Head of caudate nucleus (tissue), 42 donors: ENCODE measurements around the gene NTM.

Experiments used
- DNase-seq, 42 donors: peaks; one replicate each; pipeline versions ENCODE4 v3.0.0 to v3.0.0-alpha.2; 2020 to 2021; ENCODE audit warnings: mixed read lengths in 7 of 42
- intact Hi-C: fragments of 100-400 bp; cut with DNase I; formaldehyde crosslinking; loops from one replicate; pipeline ENCODE4 v1.15.0; 2022

NTM gene

DNA sequence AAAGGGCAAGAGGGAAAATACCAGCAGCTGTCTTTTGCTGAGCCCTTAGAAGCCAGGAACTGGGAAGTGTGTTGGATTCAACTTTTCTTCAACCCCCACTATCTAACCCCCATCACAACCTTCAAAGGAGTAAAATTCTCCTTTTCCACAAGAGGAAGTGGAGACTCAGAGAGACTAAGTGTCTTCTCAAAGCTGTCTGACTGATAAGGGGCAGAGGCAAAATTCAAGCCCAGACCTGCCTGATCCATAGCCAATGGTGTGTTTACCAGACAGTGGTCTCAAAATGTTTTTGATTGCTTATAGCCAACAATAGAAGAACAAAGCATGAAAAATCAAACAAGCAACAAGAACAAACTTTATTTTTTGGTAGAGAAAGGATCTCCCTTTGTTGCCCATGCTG lies 707.0 kb downstream of the NTM start:
- no peak for DNase-seq
- intact Hi-C loops, result no loop called here

DNA sequence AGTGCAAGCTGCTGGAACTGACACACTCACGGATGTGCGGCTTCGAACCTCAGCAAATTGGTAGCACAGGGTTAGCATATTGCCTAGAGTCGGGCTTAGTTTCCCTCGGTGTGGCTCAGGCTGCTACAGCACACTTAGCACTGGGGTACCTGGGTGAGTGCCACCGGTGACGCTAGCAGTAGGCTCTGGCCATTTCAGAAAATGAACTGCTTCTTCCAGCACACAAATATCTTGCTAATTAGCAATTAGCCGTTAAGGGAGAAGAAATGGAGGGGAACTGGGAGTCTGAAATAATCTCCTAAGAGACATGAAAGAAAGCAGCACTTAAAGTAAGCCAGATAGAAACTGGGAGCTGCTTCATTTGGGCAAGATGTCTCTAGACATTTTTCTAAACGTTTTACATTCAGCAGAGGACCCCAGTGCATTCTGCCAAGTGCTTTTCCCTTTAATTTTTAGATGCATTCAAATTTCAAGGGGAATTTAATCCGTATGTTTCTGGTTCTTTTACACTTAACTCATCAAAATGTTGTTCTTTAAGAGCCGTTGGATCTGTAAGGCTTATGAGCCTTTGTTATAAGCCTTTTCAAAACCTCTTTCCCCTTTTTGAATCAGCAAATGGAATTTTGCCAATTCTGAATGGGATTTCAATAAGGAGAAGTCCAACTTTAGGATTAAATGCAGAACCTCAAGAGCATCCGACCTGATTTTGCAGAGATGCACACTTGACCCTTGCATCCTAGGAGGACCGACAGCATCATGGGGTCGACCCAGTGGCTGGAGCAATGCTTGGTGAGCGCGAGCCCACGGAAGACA lies 708.1 kb downstream of the NTM start:
- intact Hi-C loops, result no loop called here
- peak in 32 of 42 donors; percentile 15 to 75 (median 43) for DNase-seq

DNA sequence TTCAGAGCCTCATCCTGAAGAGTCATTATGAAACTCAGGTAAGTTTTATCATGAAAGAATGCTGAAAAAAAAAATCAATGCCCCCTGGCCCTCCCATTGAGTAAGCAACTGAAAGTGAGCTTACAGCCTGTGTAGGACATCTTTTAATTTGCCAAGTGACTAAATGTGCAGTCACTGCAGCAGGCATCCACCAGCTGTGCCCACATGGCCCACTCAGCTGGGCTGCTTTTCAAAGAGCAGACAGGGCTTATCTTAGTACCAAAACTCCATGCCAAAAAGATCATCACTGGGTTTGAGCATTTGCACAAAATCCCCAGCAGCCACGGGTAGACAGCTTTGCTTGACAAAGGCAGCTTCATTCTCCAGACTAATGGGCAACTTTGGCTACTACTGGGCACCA lies 709.7 kb downstream of the NTM start:
- intact Hi-C loops, result no loop called here
- peak in 1 of 42 donors; percentile 38 for DNase-seq

DNA sequence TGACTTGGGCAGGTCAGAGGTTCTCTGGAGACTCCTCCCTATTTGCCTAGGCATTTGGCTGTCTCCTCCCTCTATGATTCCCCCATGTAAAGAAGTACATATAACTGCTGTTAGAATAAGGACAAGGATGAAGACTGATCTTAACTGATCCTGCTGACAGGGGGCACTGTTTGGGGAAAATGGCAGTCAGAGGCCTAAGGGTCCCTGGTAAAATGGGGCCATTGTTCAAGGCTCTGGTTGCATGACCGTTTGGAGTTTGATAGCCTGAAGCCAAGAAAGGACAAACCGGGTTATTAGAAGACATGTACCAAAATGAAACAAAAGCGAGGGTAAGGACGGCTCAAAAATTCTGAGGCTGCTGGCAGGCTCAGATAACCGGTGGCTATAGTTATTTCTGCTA lies 712.2 kb downstream of the NTM start:
- peak in 1 of 42 donors; percentile 9 for DNase-seq
- intact Hi-C loops, result no loop called here

DNA sequence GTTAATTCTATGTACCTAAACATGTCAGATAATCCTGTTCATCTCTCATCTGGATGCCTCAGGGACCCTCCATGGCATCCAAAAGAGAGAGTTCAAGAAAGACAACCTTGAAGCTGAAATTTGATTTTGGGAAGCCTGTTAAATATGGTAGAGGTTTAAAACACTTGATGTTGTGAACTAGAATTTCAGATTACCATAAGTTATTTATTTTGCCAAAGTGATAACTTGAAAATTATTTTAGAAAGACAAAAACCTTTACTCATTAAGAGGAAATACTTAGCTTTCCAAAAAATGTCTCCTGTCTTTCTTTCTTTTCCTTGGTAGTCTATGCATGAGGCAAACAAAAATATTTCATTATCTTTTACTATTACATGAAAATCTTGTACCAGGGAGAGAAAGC lies 714.0 kb downstream of the NTM start:
- no peak for DNase-seq
- intact Hi-C loops, result no loop called here

DNA sequence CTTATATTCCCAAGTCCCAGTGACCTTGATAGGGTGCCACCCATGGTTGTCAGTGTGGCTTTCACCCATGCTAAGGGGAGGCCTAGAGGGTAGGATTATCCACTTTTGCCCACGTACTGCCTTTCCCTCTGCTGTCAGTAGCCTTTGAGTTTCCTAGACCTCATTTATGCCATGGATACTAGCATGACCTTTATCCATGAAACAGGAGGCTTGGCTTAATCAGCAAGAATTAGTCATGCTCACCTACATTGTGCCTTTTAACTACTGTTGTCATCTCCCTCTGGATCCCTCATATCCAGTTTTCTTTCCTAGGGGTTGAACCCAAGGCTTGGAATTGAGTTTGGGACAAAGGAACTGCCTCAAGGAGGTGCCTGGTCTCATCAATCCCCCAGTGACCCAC lies 716.7 kb downstream of the NTM start:
- intact Hi-C loops, result no loop called here
- no peak for DNase-seq

DNA sequence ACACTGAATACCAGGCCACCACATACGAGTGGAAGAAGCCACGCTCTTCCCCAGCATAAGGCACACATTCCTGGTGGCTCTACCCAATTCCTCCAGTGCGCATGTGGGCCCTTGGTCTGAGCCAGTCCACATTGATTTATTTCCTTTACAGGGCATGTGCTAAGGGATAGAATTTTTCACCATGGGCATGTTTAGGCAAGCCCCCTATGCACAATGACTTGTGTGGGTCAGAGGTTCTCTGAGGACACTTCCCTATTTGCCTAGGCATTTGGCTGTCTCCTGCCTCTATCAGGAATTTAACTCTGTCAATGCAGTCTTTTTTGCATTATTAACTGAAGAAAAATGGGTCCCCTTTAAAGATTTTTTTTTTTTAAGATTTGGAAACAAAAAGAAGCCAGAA lies 718.1 kb downstream of the NTM start:
- no peak for DNase-seq
- intact Hi-C loops, result no loop called here

DNA sequence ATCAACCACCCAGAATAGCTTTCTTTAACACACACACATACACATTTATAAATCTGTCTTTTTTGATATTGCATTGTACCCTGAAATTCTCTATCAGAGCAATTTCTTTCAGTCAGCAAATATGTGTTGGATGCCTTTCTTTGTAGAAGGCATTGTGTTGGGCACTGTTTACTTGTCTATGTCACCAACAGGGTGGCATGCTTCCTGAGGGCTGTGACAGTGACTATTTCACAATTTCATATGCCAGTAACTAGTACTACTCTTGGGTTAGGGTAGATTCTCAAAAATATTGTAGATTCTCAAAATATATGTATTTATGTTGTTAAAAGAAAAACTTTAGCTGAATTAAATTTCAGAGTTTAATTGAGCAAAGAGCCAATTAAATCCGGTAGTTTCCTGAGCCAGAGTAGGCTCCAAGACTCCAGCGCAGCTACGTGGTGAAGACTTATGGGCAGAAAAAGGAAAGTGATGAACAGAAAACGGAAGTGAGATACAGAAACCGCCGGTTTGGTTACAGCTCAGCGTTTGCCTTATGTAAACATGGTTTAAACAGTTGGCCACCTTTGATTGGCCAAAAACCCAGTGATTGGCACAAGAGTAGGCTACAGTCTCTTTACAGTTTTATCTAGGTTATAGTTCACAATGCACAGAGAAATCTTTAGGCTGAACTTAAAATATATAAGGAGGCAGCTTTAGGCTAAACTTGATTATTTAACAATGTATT lies 723.3 kb downstream of the NTM start:
- peak in 3 of 42 donors; percentile 21 to 39 (median 27) for DNase-seq
- intact Hi-C loops, result no loop called here

DNA sequence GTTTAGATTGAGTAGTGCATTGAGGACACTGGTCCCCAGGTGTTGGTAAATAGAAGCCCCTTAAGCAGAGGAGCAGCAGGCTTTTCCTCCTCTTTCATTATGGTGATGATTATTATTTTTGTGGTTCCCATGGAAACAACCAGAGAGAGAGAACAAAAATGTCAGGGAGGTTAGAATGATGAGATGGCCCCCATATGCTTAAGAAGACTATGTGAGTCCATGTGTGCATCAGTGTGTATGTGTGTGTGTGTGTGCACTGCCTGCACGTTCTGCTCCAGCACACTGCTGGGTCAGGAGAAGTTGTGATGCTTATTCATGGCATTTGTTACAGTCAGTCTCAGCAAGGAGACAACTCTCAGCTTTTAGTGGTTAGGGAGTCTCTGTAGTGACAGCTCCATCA lies 724.2 kb downstream of the NTM start:
- peak in 1 of 42 donors; percentile 21 for DNase-seq
- intact Hi-C loops, result no loop called here

DNA sequence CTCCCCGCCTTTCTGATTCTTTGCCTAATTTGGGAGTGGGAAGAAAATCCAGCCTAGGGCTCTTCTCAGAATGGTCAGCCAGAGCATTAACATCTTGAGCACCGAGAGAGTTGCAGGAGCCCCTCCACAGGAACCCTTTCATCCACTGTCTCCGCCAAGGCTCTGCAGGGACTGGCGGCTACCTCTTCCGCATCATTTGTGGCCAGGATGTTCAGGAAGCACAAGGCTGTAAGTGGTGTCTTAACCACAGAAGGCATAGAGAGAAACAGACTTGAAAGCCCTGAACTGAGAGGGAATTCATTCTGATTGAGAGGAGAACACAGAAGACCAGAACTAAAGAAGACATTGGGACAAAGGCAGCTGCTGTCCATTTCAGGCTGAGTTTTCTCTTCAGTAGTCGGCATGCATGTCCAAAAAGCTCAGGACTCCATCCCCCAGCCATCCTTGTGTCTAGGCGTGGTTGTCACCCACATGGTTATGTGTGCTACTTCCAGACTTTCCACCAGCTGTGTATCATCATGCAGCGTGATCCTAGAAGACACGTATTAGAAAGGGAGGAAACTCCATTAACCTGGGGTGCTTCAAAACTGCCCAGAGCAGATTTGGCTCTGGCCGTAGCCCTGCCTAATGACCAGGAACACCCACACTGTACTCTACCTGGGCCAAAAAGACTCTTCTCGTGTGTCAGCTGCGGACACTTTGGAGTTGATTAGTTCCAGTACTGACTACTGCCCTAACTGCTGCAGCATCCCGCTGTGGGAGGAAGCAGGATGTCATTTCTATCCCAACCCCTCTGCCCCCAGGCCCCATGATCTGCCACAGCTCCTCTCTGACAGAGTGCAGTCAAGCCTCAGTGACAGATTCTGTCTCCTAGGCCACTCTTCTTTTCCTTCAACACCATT lies 725.1 kb downstream of the NTM start:
- intact Hi-C loops, result no loop called here
- DNase-seq, result peak in 1 of 42 donors; percentile 30

DNA sequence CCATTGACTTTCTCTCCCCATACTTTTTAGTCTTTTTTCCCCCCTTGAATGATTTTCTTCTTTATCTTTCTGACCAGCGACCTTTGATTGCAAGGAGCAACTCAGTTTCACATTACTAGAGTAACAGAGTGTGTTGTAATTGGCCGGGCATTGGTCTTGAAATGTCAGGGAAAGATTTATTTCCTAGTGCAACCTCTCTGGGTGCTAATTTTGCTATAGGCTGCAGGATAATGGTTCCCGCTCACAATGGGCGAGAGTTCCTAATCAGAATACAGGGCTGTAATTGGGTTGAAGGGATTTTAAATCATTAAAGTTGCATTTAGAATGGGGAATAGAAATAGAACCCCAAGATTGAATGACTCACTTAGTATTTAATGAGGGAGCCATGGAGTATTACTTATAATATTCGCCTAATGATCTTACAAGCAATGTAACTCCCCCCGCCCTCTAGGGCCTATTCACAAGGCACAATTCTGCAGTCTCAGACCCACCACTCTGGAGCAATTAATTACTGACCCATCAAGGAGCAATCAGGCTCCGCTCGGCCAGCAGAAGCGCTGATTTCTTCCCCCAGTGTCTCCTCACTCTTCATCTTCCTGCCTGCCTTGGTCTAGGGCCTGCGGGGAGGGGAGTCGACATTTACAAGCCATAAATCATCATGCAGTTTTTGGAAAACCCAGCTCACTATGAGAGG lies 725.9 kb downstream of the NTM start:
- intact Hi-C loops, result no loop called here
- DNase-seq, result no peak

DNA sequence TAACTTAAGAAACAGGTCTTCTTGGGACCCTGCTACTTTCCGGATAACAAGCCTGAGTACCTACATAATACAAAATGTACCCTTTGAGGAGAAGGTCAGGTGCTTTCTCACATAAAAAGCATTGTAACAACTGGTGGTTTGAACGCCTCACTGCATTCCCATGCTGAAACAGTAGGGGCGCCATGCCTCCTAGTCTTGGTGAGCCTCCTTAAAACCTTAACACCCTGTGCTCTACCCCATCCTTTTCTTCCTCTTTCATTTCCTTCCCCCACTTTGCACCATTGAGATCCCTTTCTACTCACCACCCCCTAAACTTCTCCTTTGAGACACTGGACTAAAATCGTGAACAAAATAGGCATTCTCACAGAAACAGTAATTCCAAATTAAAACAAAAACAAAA lies 729.3 kb downstream of the NTM start:
- intact Hi-C loops, result no loop called here
- DNase-seq, result no peak

DNA sequence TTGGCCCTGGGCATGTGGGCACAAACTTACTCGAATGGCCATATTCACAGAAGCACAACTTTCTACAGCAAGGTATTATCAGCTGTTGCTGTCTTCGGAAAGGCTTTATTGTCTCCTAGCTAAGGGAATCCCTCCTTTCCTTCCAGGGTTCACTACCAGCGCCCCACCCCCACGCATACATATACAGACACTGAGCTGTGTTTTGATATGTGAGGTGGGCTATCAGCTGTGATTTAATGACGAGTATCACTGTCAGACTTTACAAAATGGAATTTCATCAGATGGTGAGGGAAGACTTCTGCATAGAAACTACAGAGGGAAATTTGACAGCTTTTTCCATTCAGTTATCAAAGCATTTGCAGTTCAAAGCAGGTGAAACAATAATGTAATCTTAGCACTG lies 730.2 kb downstream of the NTM start:
- DNase-seq, result no peak
- intact Hi-C loops, result no loop called here

DNA sequence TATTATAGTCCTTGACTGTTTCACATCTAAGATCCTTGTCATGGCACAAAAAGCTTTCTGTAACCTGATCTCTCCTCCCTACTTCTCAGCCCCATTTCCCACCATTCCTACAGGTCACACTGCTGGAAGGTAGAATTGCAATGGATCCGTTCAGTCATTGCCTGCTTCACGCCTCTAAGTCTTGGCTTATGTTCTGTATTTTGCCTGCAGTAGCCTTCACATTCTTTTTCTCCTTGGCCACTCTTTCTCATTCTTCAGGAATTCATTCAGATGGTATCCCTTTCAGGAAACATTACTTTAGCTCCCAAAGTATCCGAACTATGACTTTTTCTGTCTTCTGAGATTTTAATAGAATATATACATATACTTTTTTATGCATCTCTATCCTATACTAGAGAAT lies 731.5 kb downstream of the NTM start:
- no peak for DNase-seq
- intact Hi-C loops, result no loop called here

DNA sequence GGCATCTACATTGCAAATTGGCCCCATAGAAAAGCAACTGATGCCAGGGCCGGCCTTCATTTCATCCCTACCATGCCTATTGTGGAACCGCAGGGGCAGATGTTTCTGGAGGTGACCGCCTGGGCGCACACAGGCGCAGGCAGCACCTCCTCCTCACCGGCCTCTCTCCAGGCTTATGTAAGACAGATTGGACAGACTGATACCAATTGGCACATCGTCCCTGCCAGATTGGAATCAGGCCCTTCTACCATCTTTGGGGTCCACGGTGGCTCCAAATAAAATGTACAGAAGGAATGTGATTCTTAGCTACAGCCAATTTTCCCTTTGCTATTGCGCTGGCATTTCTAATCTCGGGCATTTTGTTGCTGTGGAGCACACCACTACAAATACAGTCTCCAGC lies 732.6 kb downstream of the NTM start:
- DNase-seq, result no peak
- intact Hi-C loops, result no loop called here

DNA sequence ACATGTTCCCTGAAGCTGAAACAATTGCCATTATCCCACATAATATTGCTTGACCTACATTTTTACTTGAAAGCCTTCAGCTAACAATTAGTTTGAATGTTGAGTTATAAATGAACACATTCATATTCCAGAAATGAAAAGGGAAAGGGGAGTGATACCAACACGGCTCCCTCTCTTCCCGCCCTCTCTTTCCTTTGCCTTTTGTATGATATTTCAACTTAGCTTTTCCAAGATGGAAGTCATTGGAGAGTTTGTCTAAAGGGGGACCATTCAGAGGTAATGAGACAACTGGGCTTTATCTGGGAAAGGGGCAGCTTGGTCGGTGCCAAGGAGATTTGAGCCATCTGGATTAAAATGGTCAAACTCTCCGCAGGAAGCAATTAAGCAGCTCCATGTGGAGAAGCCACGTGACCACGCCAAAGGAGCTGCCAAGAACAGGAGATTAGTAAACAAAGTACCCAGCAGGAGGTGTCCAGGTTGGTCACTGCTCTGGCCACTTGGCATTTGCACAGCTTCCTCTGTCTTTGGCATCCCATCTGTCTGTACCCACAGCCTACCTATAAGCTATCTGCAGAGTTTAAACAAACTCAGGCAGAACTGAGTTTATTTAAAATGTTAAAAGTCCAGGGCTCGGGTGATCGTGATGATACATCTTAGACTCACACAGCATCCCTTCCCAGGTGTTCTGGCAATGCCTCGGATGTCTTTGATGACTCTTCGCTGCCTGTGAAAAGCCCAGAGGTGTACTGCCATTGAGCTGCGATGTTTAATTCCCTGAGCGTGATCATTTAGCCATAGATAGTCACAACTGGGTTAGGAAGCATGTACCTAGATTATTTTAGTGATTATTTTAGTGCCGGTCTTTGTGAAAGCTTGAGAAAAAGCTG lies 735.9 kb downstream of the NTM start:
- DNase-seq, result peak in 25 of 42 donors; percentile 17 to 64 (median 30)
- intact Hi-C loops, result no loop called here

DNA sequence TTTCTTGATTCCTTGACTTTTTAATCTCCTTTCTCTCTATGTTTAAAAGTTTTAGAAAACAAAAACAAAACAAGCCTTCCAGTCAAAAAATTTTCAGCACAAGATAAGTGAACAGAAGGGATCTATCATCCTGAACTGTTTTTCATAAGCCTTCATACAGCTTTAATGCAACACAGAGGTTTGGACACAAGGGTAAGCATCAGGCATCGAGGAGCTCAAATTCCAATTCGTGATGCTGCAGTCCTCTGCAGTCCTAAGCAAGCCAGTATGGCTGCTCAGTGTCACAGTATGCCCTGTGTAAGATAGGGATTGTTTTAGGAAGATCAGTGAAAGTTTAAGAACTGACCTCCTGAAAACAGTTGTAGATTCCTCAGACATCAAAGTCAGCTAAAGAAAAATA lies 740.9 kb downstream of the NTM start:
- DNase-seq, result no peak
- intact Hi-C loops, result no loop called here

DNA sequence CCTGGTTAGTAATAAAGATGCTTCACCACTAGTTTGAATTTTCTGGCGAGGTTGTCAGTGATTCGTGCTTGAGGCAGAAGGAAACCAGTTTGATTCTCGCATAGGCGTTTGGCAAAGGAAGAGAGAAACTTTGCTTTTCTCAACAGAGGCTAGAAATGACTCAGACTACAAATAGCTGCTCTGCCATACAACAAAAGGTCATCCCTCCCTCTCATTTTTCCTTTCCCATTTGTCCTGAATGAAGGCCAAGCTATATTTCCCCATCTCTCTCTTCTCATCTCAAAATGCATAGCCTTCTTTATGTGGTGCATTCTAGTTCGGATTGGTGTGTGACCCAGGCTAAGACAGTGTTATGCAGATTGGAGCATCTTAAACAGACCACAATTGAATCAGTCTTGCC lies 741.4 kb downstream of the NTM start:
- intact Hi-C loops, result no loop called here
- no peak for DNase-seq
